D721Med (cell line): ENCODE data around the gene KCTD12.

ENCODE experiments used
- DNase-seq: peaks from one replicate; pipeline ENCODE4 v3.0.0; 2011; ENCODE audit warnings: low spot score; ENCODE audit not compliant: insufficient read length
- FAIRE-seq: peaks from 2 replicates; lab custom pipeline; 2011; peaks lifted over from hg19 to GRCh38; lab: Jason Lieb, UNC
- TF ChIP-seq, protein P1 (sequence below): IDR thresholded peaks from 2 replicates; pipeline ENCODE4 v1.5.1; 2012; ENCODE audit warnings: mild to moderate bottlenecking, control low read depth; ENCODE audit not compliant: insufficient read depth; ENCODE audit errors: missing control alignments

The KCTD12 gene

DNA sequence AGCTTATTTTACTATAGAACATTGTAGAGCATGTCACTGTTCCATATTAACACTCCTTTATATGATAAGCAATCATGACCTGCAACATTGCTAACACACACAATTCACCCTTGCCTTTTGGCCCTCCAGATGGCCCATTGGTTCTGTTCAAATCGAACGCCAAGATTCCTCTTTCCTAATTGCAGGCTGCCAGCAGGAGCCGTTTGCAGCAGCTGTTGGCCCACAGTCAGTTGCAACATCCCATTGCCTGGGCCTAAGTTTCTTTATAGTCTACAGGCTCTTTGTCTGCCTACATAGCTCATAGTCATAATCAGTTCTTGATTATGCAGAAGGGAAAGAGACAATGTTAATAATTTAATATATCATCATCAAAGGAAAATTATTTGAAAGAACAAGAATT lies 37.6 kb downstream of the KCTD12 start:
- no peak for FAIRE-seq
- DNase-seq, result no peak
- TF ChIP-seq, protein P1, sequence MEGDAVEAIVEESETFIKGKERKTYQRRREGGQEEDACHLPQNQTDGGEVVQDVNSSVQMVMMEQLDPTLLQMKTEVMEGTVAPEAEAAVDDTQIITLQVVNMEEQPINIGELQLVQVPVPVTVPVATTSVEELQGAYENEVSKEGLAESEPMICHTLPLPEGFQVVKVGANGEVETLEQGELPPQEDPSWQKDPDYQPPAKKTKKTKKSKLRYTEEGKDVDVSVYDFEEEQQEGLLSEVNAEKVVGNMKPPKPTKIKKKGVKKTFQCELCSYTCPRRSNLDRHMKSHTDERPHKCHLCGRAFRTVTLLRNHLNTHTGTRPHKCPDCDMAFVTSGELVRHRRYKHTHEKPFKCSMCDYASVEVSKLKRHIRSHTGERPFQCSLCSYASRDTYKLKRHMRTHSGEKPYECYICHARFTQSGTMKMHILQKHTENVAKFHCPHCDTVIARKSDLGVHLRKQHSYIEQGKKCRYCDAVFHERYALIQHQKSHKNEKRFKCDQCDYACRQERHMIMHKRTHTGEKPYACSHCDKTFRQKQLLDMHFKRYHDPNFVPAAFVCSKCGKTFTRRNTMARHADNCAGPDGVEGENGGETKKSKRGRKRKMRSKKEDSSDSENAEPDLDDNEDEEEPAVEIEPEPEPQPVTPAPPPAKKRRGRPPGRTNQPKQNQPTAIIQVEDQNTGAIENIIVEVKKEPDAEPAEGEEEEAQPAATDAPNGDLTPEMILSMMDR, result no peak

DNA sequence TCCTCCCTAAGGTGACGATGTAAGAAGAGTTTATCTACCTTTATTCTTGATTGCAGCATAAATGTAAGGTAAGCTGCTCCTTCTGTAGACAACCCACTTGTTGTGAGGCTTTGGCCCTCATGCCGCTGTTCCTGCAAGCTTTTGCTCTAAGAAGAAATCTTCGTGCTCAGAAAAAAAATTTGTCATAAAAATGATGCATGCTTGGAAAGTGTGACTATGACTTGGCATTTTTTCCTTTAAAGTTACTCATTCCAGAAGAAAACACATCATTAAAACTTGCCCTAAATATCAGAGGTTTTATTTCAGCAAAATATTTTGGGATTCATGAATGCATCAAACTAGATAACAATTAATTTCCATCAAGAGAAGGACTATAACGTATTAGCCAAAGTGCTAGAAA lies 39.8 kb downstream of the KCTD12 start:
- TF ChIP-seq, protein P1, result no peak
- FAIRE-seq (no peak), DNase-seq (no peak)

DNA sequence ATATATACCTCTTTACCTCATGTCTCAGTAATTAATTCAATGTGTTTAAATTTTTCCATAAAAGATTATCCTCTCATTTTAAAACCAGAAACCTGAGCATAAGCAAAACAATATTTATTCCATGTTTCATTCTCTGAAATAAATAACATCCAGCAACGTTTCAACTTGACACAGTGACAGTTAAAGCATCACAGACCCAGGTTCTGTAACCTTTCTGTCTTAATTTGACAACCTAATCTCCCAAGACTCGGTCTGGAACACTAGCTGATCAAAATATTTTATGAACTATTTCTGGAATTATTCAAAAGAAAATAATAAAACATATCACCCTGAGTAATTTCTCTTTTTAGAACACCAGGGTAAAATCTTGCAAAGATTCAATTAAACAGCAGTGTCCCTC lies 40.3 kb downstream of the KCTD12 start:
- no peak for FAIRE-seq
- DNase-seq, result no peak
- TF ChIP-seq, protein P1, result no peak

DNA sequence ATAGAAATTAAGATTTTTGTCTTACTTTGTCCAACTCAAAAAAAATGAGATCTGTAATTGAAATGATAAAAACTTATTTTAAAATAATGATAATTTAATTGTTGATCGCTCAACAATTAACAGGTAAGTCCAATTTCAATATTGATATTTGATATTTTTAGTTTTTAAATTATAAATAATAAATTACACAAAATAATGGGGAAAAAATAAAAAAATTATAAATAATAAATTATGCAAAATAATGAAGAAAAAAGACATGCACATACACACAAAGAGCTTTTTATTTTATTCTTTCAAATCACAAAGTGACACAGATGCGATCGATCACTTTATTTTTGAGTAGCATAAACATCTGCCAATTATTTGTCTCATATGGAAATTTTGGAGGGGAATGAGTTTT lies 40.8 kb downstream of the KCTD12 start:
- FAIRE-seq (no peak), DNase-seq (no peak)
- TF ChIP-seq, protein P1, result no peak

DNA sequence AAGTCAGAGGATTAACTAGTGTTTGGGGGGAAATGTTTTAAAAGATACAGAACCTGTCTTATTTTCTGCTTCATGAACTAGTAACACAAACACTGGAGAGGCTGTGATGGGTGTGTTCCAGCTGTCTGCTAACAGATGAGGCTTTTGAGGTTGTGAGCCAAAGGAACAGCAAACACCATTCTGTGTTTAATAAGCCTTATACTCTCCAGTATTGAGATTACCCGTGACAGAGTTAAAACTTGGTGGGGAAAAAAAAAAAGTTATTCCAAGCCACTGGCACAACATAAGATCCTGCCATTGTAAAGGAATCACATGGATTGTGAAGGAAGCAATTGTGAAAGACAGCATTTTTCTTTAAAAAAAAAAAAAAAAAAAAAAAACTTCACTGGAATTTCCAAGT lies 48.4 kb downstream of the KCTD12 start:
- DNase-seq (no peak), FAIRE-seq (no peak)
- TF ChIP-seq, protein P1, result no peak

DNA sequence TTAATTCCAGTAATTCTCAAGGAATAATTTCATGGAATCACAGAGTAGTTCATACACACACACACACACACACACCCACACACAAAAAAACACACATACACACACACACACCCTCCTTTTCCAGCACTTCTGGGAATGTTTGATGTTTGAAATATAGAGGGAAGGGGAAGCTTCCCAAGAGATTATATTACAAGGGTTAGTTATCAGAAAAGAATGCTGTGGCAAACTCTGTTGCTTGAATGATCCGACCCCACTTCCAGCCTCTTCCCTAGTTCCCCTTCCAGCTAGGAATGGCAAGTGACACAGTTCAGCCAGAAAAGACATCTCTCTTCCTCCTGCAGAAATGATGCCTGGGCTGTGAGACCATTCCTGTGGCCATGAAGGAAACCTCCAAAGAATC lies 49.9 kb downstream of the KCTD12 start:
- FAIRE-seq (no peak), DNase-seq (no peak)
- TF ChIP-seq, protein P1, result no peak

DNA sequence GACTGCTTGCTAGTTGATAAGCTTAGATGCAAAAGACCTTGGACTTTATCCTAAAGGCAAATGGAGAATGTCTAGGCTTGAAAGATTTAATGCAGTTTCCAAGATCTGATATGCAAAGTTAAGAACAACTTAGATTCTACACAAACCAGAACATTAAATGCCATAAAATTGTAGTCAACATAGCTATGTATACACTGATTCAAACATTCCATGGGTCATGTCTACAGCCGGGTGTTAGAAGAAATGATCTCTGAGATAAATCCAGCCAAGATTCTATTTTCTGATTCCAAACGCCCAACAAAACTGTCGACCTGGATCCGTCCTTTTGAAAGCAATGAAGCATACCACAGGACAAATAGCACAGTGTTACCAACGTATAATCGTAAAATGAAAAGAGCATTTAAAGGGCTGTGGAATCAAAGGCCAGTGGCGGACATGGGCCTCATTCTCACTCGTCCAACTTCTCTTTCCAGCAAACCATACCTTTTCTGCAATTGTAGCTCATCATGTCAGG lies 52.7 kb downstream of the KCTD12 start:
- TF ChIP-seq, protein P1, result no peak
- DNase-seq, result no peak
- FAIRE-seq, result no peak
